Prostate gland (tissue), 2 donors: ENCODE data around the gene BTG4. TPM values are rescaled to one million over a fixed set of nuclear protein-coding genes. Genes with fewer than 3 reads are reported as not detected.

Source experiments
- DNase-seq: peaks from one replicate; pipeline ENCODE4 v3.0.0-alpha.2; 2019; ENCODE audit warnings: low spot score
- H3K27ac ChIP-seq, 2 donors: fragments of 200-600 bp; sonication (generic); 2 replicates each; pipeline ENCODE4 v1.5.1; 2017 to 2019
- H3K27me3 ChIP-seq: fragments of 200-600 bp; sonication (generic); replicated peaks from 2 replicates; pipeline ENCODE4 v1.5.1; 2019; ENCODE audit not compliant: insufficient read depth
- H3K36me3 ChIP-seq, 2 donors: fragments of 200-600 bp; sonication (generic); 1 replicate in 1 of 2; 2 replicates in 1 of 2; pipeline versions ENCODE4 v1.5.1 to v1.8.1; 2017 to 2019
- H3K4me1 ChIP-seq: fragments of 200-600 bp; sonication (generic); replicated peaks from 2 replicates; pipeline ENCODE4 v1.5.1; 2019
- H3K4me3 ChIP-seq, 2 donors: fragments of 200-600 bp; sonication (generic); 2 replicates each; pipeline ENCODE4 v1.5.1; 2017 to 2019
- H3K9me3 ChIP-seq: fragments of 200-600 bp; sonication (generic); 2 replicates; pipeline ENCODE4 v1.5.1; 2017
- POLR2A ChIP-seq: fragments of 450-650 bp; IDR thresholded peaks from one replicate; pipeline ENCODE4 v1.6.1; 2016; ENCODE audit warnings: antibody characterized with exemption, mild to moderate bottlenecking
- POLR2AphosphoS5 ChIP-seq: sonication (generic); formaldehyde crosslinking; IDR thresholded peaks from one replicate; pipeline ENCODE4 v1.6.1; 2017; ENCODE audit warnings: antibody characterized with exemption
- WGBS: methylation state at CpG from one replicate; pipeline ENCODE4 v1.1.5; 2018; 5-methylcytosine and 5-hydroxymethylcytosine counted together
- intact Hi-C: fragments of 100-400 bp; cut with DNase I; formaldehyde crosslinking; loops from one replicate; pipeline ENCODE4 v1.14.2; 2022
- total RNA-seq, 2 donors: library from RNA; depleted of rRNA; stranded (reverse); fragments of >200 nt; gene quantifications; one replicate each; pipeline ENCODE4 v1.1.0, GENCODE V29; 2016
- TF ChIP-seq, protein P1 (sequence below), 4 experiments: fragments of 200-600 bp in 2 of 4; fragments of 450-650 bp in 2 of 4; sonication (generic) in 2 of 4; IDR thresholded peaks; 1 replicate in 3 of 4; 2 replicates in 1 of 4; pipeline ENCODE4 v1.5.1; 2016 to 2019; ENCODE audit warnings: antibody characterized with exemption in 4 of 4, mild to moderate bottlenecking in 2 of 4, moderate library complexity in 2 of 4

The BTG4 gene
- total RNA-seq, 2 donors from 2014 or later: 3.3 TPM; not detected in 1

- Histone ChIP-seq H3K4me3 (no peak overlapping the region), H3K4me1 (no peaks in the 10 kb centered on the region), H3K27me3 (no peaks in the 10 kb centered on the region), H3K9me3 (no peaks in the 10 kb centered on the region), H3K27ac (no peak overlapping the region), H3K36me3 (no peaks in the 10 kb centered on the region)
- TF ChIP-seq POLR2A: no peak
- TF ChIP-seq, protein P1, sequence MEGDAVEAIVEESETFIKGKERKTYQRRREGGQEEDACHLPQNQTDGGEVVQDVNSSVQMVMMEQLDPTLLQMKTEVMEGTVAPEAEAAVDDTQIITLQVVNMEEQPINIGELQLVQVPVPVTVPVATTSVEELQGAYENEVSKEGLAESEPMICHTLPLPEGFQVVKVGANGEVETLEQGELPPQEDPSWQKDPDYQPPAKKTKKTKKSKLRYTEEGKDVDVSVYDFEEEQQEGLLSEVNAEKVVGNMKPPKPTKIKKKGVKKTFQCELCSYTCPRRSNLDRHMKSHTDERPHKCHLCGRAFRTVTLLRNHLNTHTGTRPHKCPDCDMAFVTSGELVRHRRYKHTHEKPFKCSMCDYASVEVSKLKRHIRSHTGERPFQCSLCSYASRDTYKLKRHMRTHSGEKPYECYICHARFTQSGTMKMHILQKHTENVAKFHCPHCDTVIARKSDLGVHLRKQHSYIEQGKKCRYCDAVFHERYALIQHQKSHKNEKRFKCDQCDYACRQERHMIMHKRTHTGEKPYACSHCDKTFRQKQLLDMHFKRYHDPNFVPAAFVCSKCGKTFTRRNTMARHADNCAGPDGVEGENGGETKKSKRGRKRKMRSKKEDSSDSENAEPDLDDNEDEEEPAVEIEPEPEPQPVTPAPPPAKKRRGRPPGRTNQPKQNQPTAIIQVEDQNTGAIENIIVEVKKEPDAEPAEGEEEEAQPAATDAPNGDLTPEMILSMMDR (IDR thresholded peaks at IDR 0.05): no peak
- no peak for TF ChIP-seq POLR2AphosphoS5
- 67% methylated on average over 21 of the region's 21 CpGs for WGBS
- DNase-seq: no peak
- intact Hi-C loops: no loop called here
Observed at GRCh38 chr11:111455291-111456085, 56.7 kb downstream of the BTG4 start.

GRCh38 chr11:111454561-111455192, 57.5 kb downstream of the BTG4 start:
- Histone ChIP-seq H3K36me3 (no peaks in the 10 kb centered on the region), H3K27me3 (no peaks in the 10 kb centered on the region), H3K4me1 (no peaks in the 10 kb centered on the region), H3K4me3 (no peak overlapping the region), H3K9me3 (no peaks in the 10 kb centered on the region), H3K27ac (no peak overlapping the region)
- no peak for TF ChIP-seq POLR2A
- peak; percentile 20 for TF ChIP-seq POLR2AphosphoS5
- TF ChIP-seq, protein P1 (IDR thresholded peaks at IDR 0.05): peak in 2 of 4 experiments; percentile 32 to 46
- intact Hi-C loops: no loop called here
- WGBS: 55% methylated on average over 11 of the region's 11 CpGs
- DNase-seq: peak; percentile 49

- H3K9me3 ChIP-seq: no peaks in the 10 kb centered on the region
- H3K27me3 ChIP-seq: no peaks in the 10 kb centered on the region
- no peak overlapping the region for H3K27ac ChIP-seq
- DNase-seq: no peak
- no peaks in the 10 kb centered on the region for H3K4me1 ChIP-seq
- TF ChIP-seq, protein P1 (IDR thresholded peaks at IDR 0.05): no peak
- no peak for TF ChIP-seq POLR2AphosphoS5
- TF ChIP-seq POLR2A: no peak
- H3K4me3 ChIP-seq: no peak overlapping the region
- 85% methylated on average over 10 of the region's 10 CpGs for WGBS
- no peaks in the 10 kb centered on the region for H3K36me3 ChIP-seq
- intact Hi-C loops: no loop called here
Observed at GRCh38 chr11:111452817-111453552, 59.2 kb downstream of the BTG4 start.

DNA sequence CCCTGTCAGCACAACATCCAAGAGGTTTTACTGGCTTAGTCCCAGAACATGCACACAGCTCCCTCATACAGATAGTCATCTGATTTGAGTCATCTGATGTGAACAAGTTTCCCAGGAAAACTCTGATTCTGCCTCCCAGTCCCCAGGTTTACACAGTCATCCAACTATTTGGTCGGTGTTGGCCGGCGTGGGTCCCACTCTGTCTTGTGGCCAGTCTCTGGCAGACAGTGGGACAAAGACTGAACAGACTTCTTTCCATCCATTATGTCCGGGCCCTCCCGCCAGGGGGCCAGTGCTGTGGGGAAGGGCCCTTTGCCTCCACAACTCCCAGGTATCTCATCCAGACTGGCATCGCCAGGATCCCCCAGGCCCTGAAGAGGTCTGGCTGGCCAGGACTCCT, 60.0 kb downstream of the BTG4 start:
- no peak for TF ChIP-seq POLR2AphosphoS5
- no peak for TF ChIP-seq POLR2A
- TF ChIP-seq, protein P1 (IDR thresholded peaks at IDR 0.05): no peak
- no peak for DNase-seq
- intact Hi-C loops: no loop called here

More for the DNA sequence above, 60.0 kb downstream of the BTG4 start:
- Histone ChIP-seq H3K27me3 (no peaks in the 10 kb centered on the region), H3K36me3 (no peaks in the 10 kb centered on the region), H3K4me1 (no peaks in the 10 kb centered on the region), H3K27ac (no peak overlapping the region), H3K9me3 (no peaks in the 10 kb centered on the region), H3K4me3 (no peak overlapping the region)
- 90% methylated on average over 5 of the region's 6 CpGs for WGBS
